ENCODE results near the gene AACS. TPM values are rescaled to one million over a fixed set of nuclear protein-coding genes. Genes with fewer than 3 reads are reported as not detected.

AACS gene
- total and polyA plus RNA-seq, 3 experiments from 2014 or later = 11.8 to 16.7 (median 16.1) TPM

DNA sequence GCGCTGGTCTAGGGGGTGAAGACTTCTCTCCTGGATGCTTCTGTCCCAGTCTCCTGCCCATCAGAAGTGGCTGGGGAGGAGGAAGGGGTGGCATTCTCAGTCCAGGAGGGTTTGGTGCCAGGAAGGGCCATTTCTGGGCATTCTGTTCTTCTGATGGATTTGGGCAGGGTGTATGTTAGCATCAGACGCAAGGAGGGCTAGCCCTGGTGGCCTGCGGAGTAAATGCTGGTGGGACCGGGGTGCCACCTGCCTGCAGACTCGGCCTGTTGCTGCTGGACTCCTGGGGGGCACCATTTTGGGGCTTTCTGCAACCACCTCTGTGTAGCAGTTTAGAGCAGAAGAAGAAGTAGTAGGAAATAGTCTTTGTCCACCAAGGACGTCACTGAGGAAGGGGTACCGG lies 31.7 kb downstream of the AACS start:
- no peak overlapping the region for H3K4me3 Mint-ChIP-seq
- no peak for DNase-seq
- H3K4me1 Mint-ChIP-seq = peaks cover 6 to 17% (median 9%) of the 10 kb centered on the region in 3 donors
- CTCF ChIA-PET = no interaction called here
- no peaks in the 10 kb centered on the region for H3K27me3 Mint-ChIP-seq
- no peak overlapping the region for H3K27ac ChIP-seq (ENCODE audit: low read depth, low read length)
- no peaks in the 10 kb centered on the region for H3K27me3 ChIP-seq (ENCODE audit: insufficient read depth, low read length, poor library complexity, severe bottlenecking)
- no peaks in the 10 kb centered on the region for H3K36me3 ChIP-seq (ENCODE audit: insufficient read depth, low read length)
- H3K9me3 ChIP-seq (ENCODE audit: low read length) = no peaks in the 10 kb centered on the region
- no peaks in the 10 kb centered on the region for H3K4me1 ChIP-seq (ENCODE audit: insufficient read depth, low read length)
- POLR2A ChIA-PET = no interaction called here
- no peaks in the 10 kb centered on the region for H3K9me3 Mint-ChIP-seq
- H3K36me3 Mint-ChIP-seq = peaks cover 0 to 27% (median 10%) of the 10 kb centered on the region in 3 donors
- no peak overlapping the region for H3K4me3 ChIP-seq (ENCODE audit: low read length)
- no peak overlapping the region for H3K27ac Mint-ChIP-seq

DNA sequence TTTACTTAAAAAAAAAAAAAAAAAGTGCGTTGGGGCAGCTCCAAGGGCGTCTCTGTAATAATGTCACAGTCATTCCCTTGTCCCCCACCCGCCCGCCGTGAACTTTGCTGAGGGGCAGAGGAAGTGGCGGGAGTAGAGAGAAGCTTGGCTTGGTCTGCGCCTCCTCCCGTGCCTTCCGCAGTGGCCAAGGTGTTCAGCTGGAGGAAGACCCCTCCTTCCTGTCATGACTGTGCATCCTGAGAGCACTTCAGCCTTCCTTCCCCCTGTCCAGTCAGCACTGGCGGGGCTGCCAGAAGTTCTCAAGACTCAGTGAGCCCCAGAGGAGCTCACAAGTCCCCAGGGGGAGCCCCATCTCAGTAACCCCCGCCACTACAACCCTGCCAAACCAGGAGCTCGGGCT lies 32.2 kb downstream of the AACS start:
- H3K4me1 ChIP-seq (ENCODE audit: insufficient read depth, low read length) = no peaks in the 10 kb centered on the region
- CTCF ChIA-PET = no interaction called here
- H3K4me3 Mint-ChIP-seq = no peak overlapping the region
- no peak overlapping the region for H3K4me3 ChIP-seq (ENCODE audit: low read length)
- no peaks in the 10 kb centered on the region for H3K9me3 Mint-ChIP-seq
- no peak overlapping the region for H3K27ac ChIP-seq (ENCODE audit: low read depth, low read length)
- no peaks in the 10 kb centered on the region for H3K27me3 ChIP-seq (ENCODE audit: insufficient read depth, low read length, poor library complexity, severe bottlenecking)
- H3K36me3 ChIP-seq (ENCODE audit: insufficient read depth, low read length) = no peaks in the 10 kb centered on the region
- DNase-seq = no peak
- H3K4me1 Mint-ChIP-seq = peaks cover 6 to 17% (median 9%) of the 10 kb centered on the region in 3 donors
- H3K27ac Mint-ChIP-seq = peak overlapping the region in 1 of 8 donors; percentile 87
- peaks cover 0 to 24% (median 10%) of the 10 kb centered on the region in 3 donors for H3K36me3 Mint-ChIP-seq
- H3K9me3 ChIP-seq (ENCODE audit: low read length) = no peaks in the 10 kb centered on the region
- H3K27me3 Mint-ChIP-seq = no peaks in the 10 kb centered on the region
- POLR2A ChIA-PET = no interaction called here

DNA sequence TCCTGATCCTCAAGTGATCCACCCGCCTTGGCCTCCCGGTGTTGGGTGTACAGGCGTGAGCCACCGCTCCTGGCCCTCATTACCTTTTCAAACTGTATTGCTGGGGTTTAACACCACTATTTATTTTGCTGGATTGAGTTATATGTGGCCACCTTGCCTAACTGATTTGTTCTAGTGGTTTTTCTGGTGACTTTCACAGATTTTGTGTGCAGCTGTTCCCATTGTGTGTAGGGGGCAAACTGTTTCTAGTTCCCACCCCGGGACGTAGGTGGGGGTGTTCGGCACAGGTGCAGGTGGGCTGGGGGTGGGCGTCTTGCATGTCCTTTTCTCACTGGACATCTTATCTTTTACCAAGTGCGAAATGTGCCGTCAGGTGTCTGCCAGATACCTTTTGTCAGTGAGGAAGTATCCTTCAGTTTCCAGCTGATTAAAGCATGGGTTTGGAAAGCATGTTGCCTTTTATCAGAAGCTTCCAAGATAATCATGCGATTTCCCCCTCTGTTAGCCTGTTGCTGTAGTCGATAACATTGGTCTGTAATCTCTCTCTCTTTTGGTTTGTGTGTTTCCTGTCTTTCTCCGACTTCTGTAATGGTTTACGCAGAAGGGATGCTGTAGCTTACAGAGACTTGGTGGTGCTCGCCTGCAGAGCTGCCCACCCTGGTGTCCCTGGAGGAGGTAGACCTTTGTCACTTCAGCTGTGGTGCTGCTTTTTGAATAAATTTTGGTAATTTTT lies 33.6 kb downstream of the AACS start:
- Histone ChIP-seq H3K4me3 (ENCODE audit: low read length) (no peak overlapping the region), H3K36me3 (ENCODE audit: insufficient read depth, low read length) (peaks cover 4% of the 10 kb centered on the region), H3K27me3 (ENCODE audit: insufficient read depth, low read length, poor library complexity, severe bottlenecking) (no peaks in the 10 kb centered on the region), H3K27ac (ENCODE audit: low read depth, low read length) (no peak overlapping the region), H3K9me3 (ENCODE audit: low read length) (no peaks in the 10 kb centered on the region), H3K4me1 (ENCODE audit: insufficient read depth, low read length) (no peaks in the 10 kb centered on the region)
- no peaks in the 10 kb centered on the region for H3K27me3 Mint-ChIP-seq
- POLR2A ChIA-PET = no interaction called here
- CTCF ChIA-PET = no interaction called here
- no peak for DNase-seq
- H3K9me3 Mint-ChIP-seq = no peaks in the 10 kb centered on the region
- H3K4me1 Mint-ChIP-seq = peaks cover 6 to 17% (median 9%) of the 10 kb centered on the region in 3 donors
- peaks cover 5 to 26% (median 17%) of the 10 kb centered on the region in 3 donors for H3K36me3 Mint-ChIP-seq
- H3K27ac Mint-ChIP-seq = peak overlapping the region in 3 of 8 donors; percentile 4 to 33 (median 15)
- no peak overlapping the region for H3K4me3 Mint-ChIP-seq

DNA sequence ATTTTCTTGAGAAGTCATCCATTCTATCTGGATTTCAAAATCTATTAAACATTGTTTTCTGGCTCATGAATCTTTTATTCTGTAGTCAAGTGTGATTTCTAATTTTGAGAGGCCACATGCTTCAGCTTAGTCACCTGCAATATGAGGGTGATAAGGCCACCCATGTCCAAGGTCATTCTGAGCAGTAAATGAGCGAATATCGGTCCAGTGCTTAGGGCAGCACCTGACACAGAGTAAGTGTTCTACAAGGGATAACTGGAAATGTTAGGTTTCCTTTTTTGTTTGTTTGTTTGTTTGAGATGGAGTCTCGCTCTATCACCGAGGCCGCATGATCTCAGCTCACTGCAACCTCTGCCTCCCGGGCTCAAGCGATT lies 34.2 kb downstream of the AACS start:
- Histone ChIP-seq H3K36me3 (ENCODE audit: insufficient read depth, low read length) (peaks cover 4% of the 10 kb centered on the region), H3K4me1 (ENCODE audit: insufficient read depth, low read length) (no peaks in the 10 kb centered on the region), H3K27me3 (ENCODE audit: insufficient read depth, low read length, poor library complexity, severe bottlenecking) (no peaks in the 10 kb centered on the region), H3K9me3 (ENCODE audit: low read length) (no peaks in the 10 kb centered on the region), H3K4me3 (ENCODE audit: low read length) (no peak overlapping the region), H3K27ac (ENCODE audit: low read depth, low read length) (no peak overlapping the region)
- Mint-ChIP-seq H3K27ac (peak overlapping the region in 2 of 8 donors; percentile 4 to 63), H3K4me3 (no peak overlapping the region), H3K9me3 (no peaks in the 10 kb centered on the region), H3K36me3 (peaks cover 5 to 29% (median 18%) of the 10 kb centered on the region in 3 donors), H3K27me3 (no peaks in the 10 kb centered on the region), H3K4me1 (peaks cover 6 to 17% (median 9%) of the 10 kb centered on the region in 3 donors)
- ChIA-PET CTCF (no interaction called here), POLR2A (no interaction called here)
- DNase-seq = no peak

DNA sequence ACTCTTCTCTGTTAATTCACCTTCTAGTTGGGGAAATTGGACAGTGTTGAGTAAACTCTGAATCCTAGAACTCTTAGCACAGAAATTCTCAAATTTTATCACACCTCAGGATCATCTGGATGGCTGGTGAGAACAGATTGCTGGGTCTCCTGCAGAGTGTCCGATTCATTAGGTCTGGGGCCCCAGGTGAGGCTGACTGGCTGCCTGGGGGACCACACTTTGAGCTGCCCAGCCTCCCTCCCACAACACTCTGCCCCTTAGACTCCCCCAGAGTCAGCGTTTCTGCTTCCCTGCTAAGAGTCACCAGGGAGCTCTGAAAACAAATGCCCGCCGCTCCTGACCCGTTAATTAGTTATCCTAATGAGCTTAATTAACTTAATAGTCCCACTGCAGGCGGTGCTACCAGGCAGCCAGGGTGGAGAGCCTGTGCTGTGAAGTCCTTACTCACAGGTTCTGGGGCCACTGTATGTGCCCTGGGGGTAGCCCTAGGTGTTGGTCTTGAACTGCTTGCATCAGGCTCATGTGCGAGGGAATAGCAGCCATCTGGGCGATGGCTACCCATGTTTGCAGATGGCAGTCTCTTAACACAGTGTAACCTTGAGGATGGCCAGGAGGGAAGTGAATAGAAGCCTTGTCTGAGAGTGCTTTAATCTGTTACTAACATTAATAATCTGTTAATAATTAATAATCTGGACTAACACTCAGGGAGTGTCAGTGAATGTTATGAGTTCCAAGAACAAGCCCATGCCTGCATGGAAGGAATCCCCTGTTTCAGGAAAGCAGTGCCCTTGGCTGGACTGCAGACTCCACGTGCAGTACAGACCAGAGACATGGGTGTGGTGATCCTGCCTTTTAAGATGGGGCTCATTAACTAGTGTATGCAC lies 35.6 kb downstream of the AACS start:
- Histone ChIP-seq H3K36me3 (ENCODE audit: insufficient read depth, low read length) (peaks cover 4% of the 10 kb centered on the region), H3K9me3 (ENCODE audit: low read length) (no peaks in the 10 kb centered on the region), H3K27ac (ENCODE audit: low read depth, low read length) (no peak overlapping the region), H3K4me3 (ENCODE audit: low read length) (no peak overlapping the region), H3K4me1 (ENCODE audit: insufficient read depth, low read length) (no peaks in the 10 kb centered on the region), H3K27me3 (ENCODE audit: insufficient read depth, low read length, poor library complexity, severe bottlenecking) (no peaks in the 10 kb centered on the region)
- H3K4me1 Mint-ChIP-seq = peaks cover 7 to 17% (median 9%) of the 10 kb centered on the region in 3 donors
- H3K9me3 Mint-ChIP-seq = no peaks in the 10 kb centered on the region
- DNase-seq = no peak
- peak overlapping the region in 1 of 8 donors; percentile 8 for H3K27ac Mint-ChIP-seq
- ChIA-PET CTCF (no interaction called here), POLR2A (no interaction called here)
- no peak overlapping the region for H3K4me3 Mint-ChIP-seq
- no peaks in the 10 kb centered on the region for H3K27me3 Mint-ChIP-seq
- peaks cover 6 to 28% (median 15%) of the 10 kb centered on the region in 3 donors for H3K36me3 Mint-ChIP-seq

DNA sequence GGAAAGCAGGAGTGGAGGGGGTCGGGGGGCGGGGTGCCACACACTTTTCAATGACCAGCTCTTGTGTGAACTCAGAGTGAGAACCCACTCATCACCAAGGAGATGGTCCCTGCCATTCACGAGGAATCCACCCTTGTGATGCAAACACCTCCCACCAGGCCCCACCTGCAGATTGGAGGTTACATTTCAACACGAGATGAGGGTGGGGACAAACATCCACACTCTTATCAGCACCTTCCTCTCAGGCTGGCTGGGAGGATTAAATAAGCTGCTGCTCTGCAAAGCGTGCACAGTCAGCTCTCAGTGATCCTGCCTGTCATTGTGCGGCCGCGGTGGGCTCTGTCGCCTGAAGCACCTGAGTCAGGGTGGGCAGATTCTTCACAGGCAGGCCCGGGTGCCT lies 39.7 kb downstream of the AACS start:
- Mint-ChIP-seq H3K4me1 (peaks cover 0 to 3% (median 0%) of the 10 kb centered on the region in 3 donors), H3K9me3 (no peaks in the 10 kb centered on the region), H3K36me3 (peaks cover 20 to 62% (median 21%) of the 10 kb centered on the region in 3 donors), H3K27me3 (no peaks in the 10 kb centered on the region), H3K27ac (no peak overlapping the region), H3K4me3 (no peak overlapping the region)
- Histone ChIP-seq H3K27me3 (ENCODE audit: insufficient read depth, low read length, poor library complexity, severe bottlenecking) (no peaks in the 10 kb centered on the region), H3K27ac (ENCODE audit: low read depth, low read length) (no peak overlapping the region), H3K4me3 (ENCODE audit: low read length) (no peak overlapping the region), H3K36me3 (ENCODE audit: insufficient read depth, low read length) (peaks cover 4% of the 10 kb centered on the region), H3K4me1 (ENCODE audit: insufficient read depth, low read length) (no peaks in the 10 kb centered on the region), H3K9me3 (ENCODE audit: low read length) (no peaks in the 10 kb centered on the region)
- POLR2A ChIA-PET = no interaction called here
- DNase-seq = no peak
- CTCF ChIA-PET = no interaction called here

DNA sequence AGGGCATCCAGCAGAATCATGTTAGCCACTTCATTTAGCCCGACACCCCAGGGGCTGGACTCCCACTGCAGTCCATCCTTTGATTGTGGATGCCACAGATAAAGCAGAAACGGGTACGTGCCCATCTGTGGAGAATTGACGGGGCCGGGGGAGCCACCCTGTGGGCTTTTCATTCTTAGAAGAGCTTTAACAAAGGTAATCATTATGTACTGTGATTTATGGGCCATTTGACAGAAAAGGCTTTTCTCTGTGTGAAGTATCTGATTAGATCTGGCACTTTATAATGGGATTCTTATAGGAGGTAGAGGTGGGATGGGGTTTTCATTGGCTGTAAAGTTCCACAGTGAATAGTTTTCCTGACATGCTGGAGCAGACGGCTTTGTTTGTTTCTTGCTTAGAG lies 40.4 kb downstream of the AACS start:
- Histone ChIP-seq H3K4me1 (ENCODE audit: insufficient read depth, low read length) (no peaks in the 10 kb centered on the region), H3K36me3 (ENCODE audit: insufficient read depth, low read length) (peaks cover 4% of the 10 kb centered on the region), H3K4me3 (ENCODE audit: low read length) (no peak overlapping the region), H3K27ac (ENCODE audit: low read depth, low read length) (no peak overlapping the region), H3K27me3 (ENCODE audit: insufficient read depth, low read length, poor library complexity, severe bottlenecking) (no peaks in the 10 kb centered on the region), H3K9me3 (ENCODE audit: low read length) (no peaks in the 10 kb centered on the region)
- Mint-ChIP-seq H3K36me3 (peaks cover 21 to 66% (median 23%) of the 10 kb centered on the region in 3 donors), H3K9me3 (no peaks in the 10 kb centered on the region), H3K27me3 (no peaks in the 10 kb centered on the region), H3K27ac (no peak overlapping the region), H3K4me1 (peaks cover 0 to 3% (median 0%) of the 10 kb centered on the region in 3 donors), H3K4me3 (no peak overlapping the region)
- ChIA-PET CTCF (no interaction called here), POLR2A (no interaction called here)
- DNase-seq = no peak

DNA sequence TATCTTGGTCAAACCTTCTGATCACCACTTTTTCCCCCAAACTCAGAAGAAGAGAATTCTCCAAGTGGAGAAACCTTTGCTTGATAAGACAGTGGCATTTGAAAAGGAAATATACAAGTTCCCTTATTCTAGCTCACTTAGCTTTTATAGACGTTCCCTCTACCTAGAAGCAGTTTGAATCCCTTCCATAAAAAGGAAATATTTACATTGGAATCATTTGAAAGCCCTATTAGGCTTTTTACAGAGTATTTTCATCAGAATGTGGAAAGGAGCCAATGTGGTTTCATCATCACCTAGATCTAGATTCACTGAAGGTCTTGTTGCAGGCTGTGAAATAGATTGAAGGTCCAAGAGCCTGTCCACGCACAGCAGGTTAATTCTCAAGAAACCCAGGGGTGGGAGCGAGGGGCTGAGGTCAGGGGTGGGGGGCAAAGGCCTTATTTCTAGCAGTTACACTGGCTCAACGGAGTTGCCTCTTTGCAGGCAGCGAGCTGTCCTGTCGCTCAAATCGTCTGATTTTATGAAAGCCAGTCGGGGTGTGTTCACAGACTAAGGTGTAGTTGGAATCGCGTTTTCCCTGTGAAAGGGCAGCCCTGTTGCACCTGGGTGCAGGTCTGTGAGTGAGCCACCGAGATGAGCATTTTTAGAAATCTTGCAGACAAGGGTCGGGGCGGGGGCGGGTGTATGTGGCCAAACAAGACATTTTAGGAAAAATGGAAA lies 45.6 kb downstream of the AACS start:
- peak overlapping the region in 1 of 8 donors; percentile 55 for H3K27ac Mint-ChIP-seq

More for the DNA sequence above, 45.6 kb downstream of the AACS start:
- Histone ChIP-seq H3K4me3 (ENCODE audit: low read length) (no peak overlapping the region), H3K4me1 (ENCODE audit: insufficient read depth, low read length) (no peaks in the 10 kb centered on the region), H3K9me3 (ENCODE audit: low read length) (no peaks in the 10 kb centered on the region), H3K27me3 (ENCODE audit: insufficient read depth, low read length, poor library complexity, severe bottlenecking) (no peaks in the 10 kb centered on the region), H3K27ac (ENCODE audit: low read depth, low read length) (no peak overlapping the region), H3K36me3 (ENCODE audit: insufficient read depth, low read length) (no peaks in the 10 kb centered on the region)
- ChIA-PET POLR2A (no interaction called here), CTCF (no interaction called here)
- H3K4me1 Mint-ChIP-seq = peaks cover 0 to 1% (median 0%) of the 10 kb centered on the region in 3 donors
- no peak for DNase-seq
- no peak overlapping the region for H3K4me3 Mint-ChIP-seq
- H3K36me3 Mint-ChIP-seq = peaks cover 24 to 68% (median 30%) of the 10 kb centered on the region in 3 donors
- H3K9me3 Mint-ChIP-seq = no peaks in the 10 kb centered on the region
- H3K27me3 Mint-ChIP-seq = peaks cover 0 to 1% of the 10 kb centered on the region in 2 donors

Data from CD8-positive, alpha-beta memory T cell (primary cell).